ENCODE results near the gene ARID1B.

GRCh38 chr6:156885562-156885961, 108.4 kb downstream of the ARID1B start:
- TF ChIP-seq CTCF (IDR thresholded peaks at IDR 0.05; ENCODE audit: borderline replicate concordance, extremely low read depth, low read length, poor library complexity, severe bottlenecking) (no peak), EZH2 (IDR thresholded peaks at IDR 0.05; ENCODE audit: borderline replicate concordance, low read depth, low read length, severe bottlenecking) (no peak)

All from DND-41 (cell line).